Sigmoid colon (tissue), 7 donors: ENCODE measurements around the gene ZSCAN21. TPM values are rescaled to one million over a fixed set of nuclear protein-coding genes. Genes with fewer than 3 reads are reported as not detected.

Experiments
- DNase-seq: peaks from one replicate; pipeline ENCODE4 v3.0.0-alpha.2; 2019
- H3K27ac ChIP-seq, 4 donors: fragments of 200-600 bp; sonication (generic); one replicate each; pipeline ENCODE4 v1.5.1; 2016 to 2019; ENCODE audit warnings: mild to moderate bottlenecking in 1 of 4
- H3K27me3 ChIP-seq, 3 donors: fragments of 200-600 bp; sonication (generic); one replicate each; pipeline ENCODE4 v1.5.1; 2019; ENCODE audit warnings: mild to moderate bottlenecking in 1 of 3
- H3K36me3 ChIP-seq, 4 donors: fragments of 200-600 bp; sonication (generic); one replicate each; pipeline ENCODE4 v1.5.1; 2016 to 2019
- H3K4me1 ChIP-seq, 4 donors: fragments of 200-600 bp; sonication (generic); one replicate each; pipeline ENCODE4 v1.5.1; 2017 to 2019
- H3K4me3 ChIP-seq, 4 donors: fragments of 200-600 bp; sonication (generic); one replicate each; pipeline ENCODE4 v1.5.1; 2017 to 2019; ENCODE audit warnings: mild to moderate bottlenecking in 2 of 4, moderate library complexity in 1 of 4
- H3K9me3 ChIP-seq, 4 donors: fragments of 200-600 bp in 3 of 4; sonication (generic) in 3 of 4; one replicate each; pipeline versions ENCODE4 v1.5.1 to v1.6.1; 2013 to 2019
- CTCF ChIP-seq, 4 experiments: fragments of 450-650 bp in 3 of 4; fragments of 200-600 bp in 1 of 4; IDR thresholded peaks; one replicate each; pipeline ENCODE4 v1.5.1; 2016 to 2019; ENCODE audit warnings: antibody characterized with exemption in 4 of 4, mild to moderate bottlenecking in 3 of 4, moderate library complexity in 2 of 4
- EP300 ChIP-seq, 4 donors: sonication (generic); formaldehyde crosslinking; IDR thresholded peaks; one replicate each; pipeline ENCODE4 v1.6.1; 2017; ENCODE audit warnings: antibody characterized with exemption in 4 of 4
- POLR2A ChIP-seq, 2 donors: fragments of 450-650 bp; IDR thresholded peaks; one replicate each; pipeline ENCODE4 v1.6.1; 2016; ENCODE audit warnings: antibody characterized with exemption in 2 of 2, mild to moderate bottlenecking in 2 of 2, moderate library complexity in 2 of 2
- POLR2AphosphoS5 ChIP-seq, 4 donors: sonication (generic); formaldehyde crosslinking; IDR thresholded peaks; one replicate each; pipeline ENCODE4 v1.6.1; 2017; ENCODE audit warnings: antibody characterized with exemption in 4 of 4
- WGBS, 2 donors: extraction: QIAGEN DNeasy Blood & Tissue Kit; methylation state at CpG; one replicate each; pipeline ENCODE4 v1.1.7; 2013; 5-methylcytosine and 5-hydroxymethylcytosine counted together
- intact Hi-C: fragments of 100-400 bp; cut with DNase I; formaldehyde crosslinking; loops from one replicate; pipeline ENCODE4 v1.15.1; 2023
- polyA plus RNA-seq, 3 donors: library from polyadenylated mRNA; stranded (reverse); fragments of 200-250 nt; gene quantifications; one replicate each; pipeline ENCODE4 v1.2.3, GENCODE V29; 2013
- total RNA-seq, 4 donors: library from RNA; depleted of rRNA; stranded (reverse); fragments of >200 nt; gene quantifications; one replicate each; pipeline ENCODE4 v1.1.0, GENCODE V29; 2016
- donor health status: healthy with polysubstance abuse.
- donor health status: Bipolar disorder and iron deficiency.
- donor health status: healthy.

ZSCAN21 gene
- total and polyA plus RNA-seq, 7 donors, result 4.2 to 21.8 (median 14.7) TPM

GRCh38 chr7:100105534-100105933 lies 56.0 kb downstream of the ZSCAN21 start:
- Histone ChIP-seq H3K27ac (no peak overlapping the region), H3K4me3 (no peak overlapping the region), H3K4me1 (peaks cover 0 to 18% (median 11%) of the 10 kb centered on the region in 4 donors), H3K36me3 (peaks cover 14 to 76% (median 38%) of the 10 kb centered on the region in 4 donors), H3K9me3 (no peaks in the 10 kb centered on the region), H3K27me3 (no peaks in the 10 kb centered on the region)
- intact Hi-C loops, result no loop called here
- DNase-seq, result no peak
- TF ChIP-seq CTCF (IDR thresholded peaks at IDR 0.05) (no peak), POLR2AphosphoS5 (IDR thresholded peaks at IDR 0.05) (no peak), POLR2A (IDR thresholded peaks at IDR 0.05) (no peak), EP300 (IDR thresholded peaks at IDR 0.05) (no peak)
- 94 to 96% methylated on average over 4 of the region's 4 CpGs for WGBS, 2 donors

GRCh38 chr7:100106633-100107032 lies 57.1 kb downstream of the ZSCAN21 start:
- H3K27me3 ChIP-seq, result no peaks in the 10 kb centered on the region
- intact Hi-C loops, result no loop called here
- WGBS, 2 donors, result 84 to 89% methylated on average over 17 of the region's 17 CpGs
- no peak overlapping the region for H3K4me3 ChIP-seq
- no peaks in the 10 kb centered on the region for H3K9me3 ChIP-seq
- DNase-seq, result no peak
- peaks cover 0 to 13% (median 8%) of the 10 kb centered on the region in 4 donors for H3K4me1 ChIP-seq
- TF ChIP-seq POLR2A (IDR thresholded peaks at IDR 0.05) (no peak), EP300 (IDR thresholded peaks at IDR 0.05) (no peak), CTCF (IDR thresholded peaks at IDR 0.05) (no peak), POLR2AphosphoS5 (IDR thresholded peaks at IDR 0.05) (no peak)
- H3K27ac ChIP-seq, result no peak overlapping the region
- H3K36me3 ChIP-seq, result peaks cover 22 to 87% (median 48%) of the 10 kb centered on the region in 4 donors

- TF ChIP-seq CTCF (IDR thresholded peaks at IDR 0.05), result no peak
- TF ChIP-seq EP300 (IDR thresholded peaks at IDR 0.05), result no peak
- no peak for TF ChIP-seq POLR2AphosphoS5 (IDR thresholded peaks at IDR 0.05)
- no peak for TF ChIP-seq POLR2A (IDR thresholded peaks at IDR 0.05)
- peaks cover 28 to 93% (median 52%) of the 10 kb centered on the region in 4 donors for H3K36me3 ChIP-seq
- WGBS, 2 donors, result 90 to 91% methylated on average over 25 of the region's 25 CpGs
Measured at GRCh38 chr7:100107125-100107737, 57.7 kb downstream of the ZSCAN21 start.

GRCh38 chr7:100107890-100108289 lies 58.3 kb downstream of the ZSCAN21 start:
- Histone ChIP-seq H3K4me1 (peaks cover 0 to 1% (median 0%) of the 10 kb centered on the region in 4 donors), H3K36me3 (peaks cover 29 to 97% (median 56%) of the 10 kb centered on the region in 4 donors), H3K27me3 (no peaks in the 10 kb centered on the region), H3K27ac (no peak overlapping the region), H3K9me3 (no peaks in the 10 kb centered on the region), H3K4me3 (no peak overlapping the region)
- TF ChIP-seq POLR2AphosphoS5 (IDR thresholded peaks at IDR 0.05), result no peak
- TF ChIP-seq POLR2A (IDR thresholded peaks at IDR 0.05), result no peak
- TF ChIP-seq CTCF (IDR thresholded peaks at IDR 0.05), result no peak
- no peak for TF ChIP-seq EP300 (IDR thresholded peaks at IDR 0.05)
- WGBS, 2 donors, result 81 to 88% methylated on average over 11 of the region's 11 CpGs
- no peak for DNase-seq
- intact Hi-C loops, result no loop called here

More at GRCh38 chr7:100107125-100107737, 57.7 kb downstream of the ZSCAN21 start:
- no peak for DNase-seq
- H3K27me3 ChIP-seq, result no peaks in the 10 kb centered on the region
- intact Hi-C loops, result no loop called here
- H3K27ac ChIP-seq, result no peak overlapping the region
- peaks cover 0 to 8% (median 6%) of the 10 kb centered on the region in 4 donors for H3K4me1 ChIP-seq
- H3K9me3 ChIP-seq, result no peaks in the 10 kb centered on the region
- H3K4me3 ChIP-seq, result no peak overlapping the region
